Ishikawa (cell line): Measurements from ENCODE around the gene BTNL2.
A peak's percentile ranks its signal among the peaks of the same experiment; 100 is the strongest.

Source experiments
- CEBPB ChIP-seq: IDR thresholded peaks from 2 replicates; pipeline ENCODE4 v1.6.1; 2012
- CREB1 ChIP-seq: IDR thresholded peaks from 2 replicates; pipeline ENCODE4 v1.6.1; 2012; ENCODE audit warnings: low read depth
- EGR1 ChIP-seq: IDR thresholded peaks from 2 replicates; pipeline ENCODE4 v1.6.1; 2012
- EP300 ChIP-seq: IDR thresholded peaks from 2 replicates; pipeline ENCODE4 v1.6.1; 2012; ENCODE audit warnings: borderline replicate concordance
- FOXM1 ChIP-seq: IDR thresholded peaks from 2 replicates; pipeline ENCODE4 v1.6.1; 2012; ENCODE audit warnings: low read depth, borderline replicate concordance
- NFIC ChIP-seq: IDR thresholded peaks from 2 replicates; pipeline ENCODE4 v1.6.1; 2012
- RAD21 ChIP-seq: IDR thresholded peaks from 2 replicates; pipeline ENCODE4 v1.6.1; 2012; ENCODE audit warnings: low read depth
- REST ChIP-seq: IDR thresholded peaks from 2 replicates; pipeline ENCODE4 v1.6.1; 2012; ENCODE audit warnings: low read depth, mild to moderate bottlenecking
- TAF1 ChIP-seq: IDR thresholded peaks from 2 replicates; pipeline ENCODE4 v1.6.1; 2012; ENCODE audit warnings: low read depth, mild to moderate bottlenecking
- TCF12 ChIP-seq: IDR thresholded peaks from 2 replicates; pipeline ENCODE4 v1.6.1; 2012; ENCODE audit warnings: low read depth
- TEAD4 ChIP-seq: IDR thresholded peaks from 2 replicates; pipeline ENCODE4 v1.6.1; 2012
- YY1 ChIP-seq: IDR thresholded peaks from 2 replicates; pipeline ENCODE4 v1.6.1; 2012; ENCODE audit warnings: low read depth
- ZBTB7A ChIP-seq: IDR thresholded peaks from 2 replicates; pipeline ENCODE4 v1.6.1; 2012; ENCODE audit warnings: low read depth
- TF ChIP-seq, protein P1 (sequence below): IDR thresholded peaks from 2 replicates; pipeline ENCODE4 v1.6.1; 2012
- TF ChIP-seq, protein P2 (sequence below): IDR thresholded peaks from 2 replicates; pipeline ENCODE4 v1.6.1; 2012

BTNL2 gene

GRCh38 chr6:32411566-32412327 lies 4.8 kb upstream of the BTNL2 start:
- TF ChIP-seq CREB1 = no peak
- no peak for TF ChIP-seq ZBTB7A

DNA sequence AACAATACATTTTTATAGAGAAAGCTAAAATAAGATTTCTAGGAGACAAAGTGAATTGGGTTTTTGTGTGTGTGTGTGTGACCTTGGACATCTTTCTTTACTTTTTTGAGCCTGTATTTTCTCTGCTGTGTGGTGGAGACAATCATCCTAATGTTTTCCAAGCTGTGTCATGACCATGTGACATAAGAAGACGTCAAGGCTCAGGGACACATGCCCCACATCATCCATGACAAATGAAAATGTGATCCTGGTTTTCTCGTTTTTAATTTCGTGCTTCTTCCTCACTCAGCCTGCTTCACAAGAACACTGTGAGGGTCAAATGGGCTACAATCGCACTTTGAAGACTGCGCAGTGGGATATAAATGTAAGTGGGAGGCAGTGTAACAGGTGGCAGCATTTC lies 3.9 kb upstream of the BTNL2 start:
- TF ChIP-seq EP300 (no peak), YY1 (no peak), CREB1 (no peak), TAF1 (no peak), EGR1 (no peak), RAD21 (no peak), REST (no peak), TEAD4 (no peak), NFIC (no peak), CEBPB (no peak), ZBTB7A (no peak), TCF12 (no peak), FOXM1 (no peak)
- TF ChIP-seq, protein P1, sequence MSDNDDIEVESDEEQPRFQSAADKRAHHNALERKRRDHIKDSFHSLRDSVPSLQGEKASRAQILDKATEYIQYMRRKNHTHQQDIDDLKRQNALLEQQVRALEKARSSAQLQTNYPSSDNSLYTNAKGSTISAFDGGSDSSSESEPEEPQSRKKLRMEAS = no peak
- TF ChIP-seq, protein P2, sequence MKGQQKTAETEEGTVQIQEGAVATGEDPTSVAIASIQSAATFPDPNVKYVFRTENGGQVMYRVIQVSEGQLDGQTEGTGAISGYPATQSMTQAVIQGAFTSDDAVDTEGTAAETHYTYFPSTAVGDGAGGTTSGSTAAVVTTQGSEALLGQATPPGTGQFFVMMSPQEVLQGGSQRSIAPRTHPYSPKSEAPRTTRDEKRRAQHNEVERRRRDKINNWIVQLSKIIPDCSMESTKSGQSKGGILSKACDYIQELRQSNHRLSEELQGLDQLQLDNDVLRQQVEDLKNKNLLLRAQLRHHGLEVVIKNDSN = no peak

DNA sequence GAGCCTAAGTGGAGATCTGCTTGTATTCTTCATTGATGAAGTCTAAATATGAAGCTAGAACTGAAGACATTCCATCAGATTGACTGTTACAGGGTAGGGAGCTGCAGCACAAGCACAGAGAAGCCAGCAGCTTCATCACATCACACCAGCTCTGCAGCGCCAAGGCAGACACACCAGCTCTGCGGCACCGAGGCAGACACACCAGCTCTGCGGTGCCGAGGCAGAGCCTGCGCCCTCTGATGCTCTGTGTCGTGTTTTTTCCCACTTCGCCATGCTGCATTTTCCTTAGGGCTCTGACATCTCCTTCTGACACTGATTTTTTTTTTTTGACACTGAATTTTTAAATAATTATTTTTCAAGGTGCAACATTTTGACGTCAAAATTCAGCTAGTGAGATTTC lies 784 bp downstream of the BTNL2 start:
- no peak for TF ChIP-seq EGR1
- TF ChIP-seq ZBTB7A = no peak
- no peak for TF ChIP-seq CREB1
- TF ChIP-seq YY1 = no peak
- no peak for TF ChIP-seq TAF1

DNA sequence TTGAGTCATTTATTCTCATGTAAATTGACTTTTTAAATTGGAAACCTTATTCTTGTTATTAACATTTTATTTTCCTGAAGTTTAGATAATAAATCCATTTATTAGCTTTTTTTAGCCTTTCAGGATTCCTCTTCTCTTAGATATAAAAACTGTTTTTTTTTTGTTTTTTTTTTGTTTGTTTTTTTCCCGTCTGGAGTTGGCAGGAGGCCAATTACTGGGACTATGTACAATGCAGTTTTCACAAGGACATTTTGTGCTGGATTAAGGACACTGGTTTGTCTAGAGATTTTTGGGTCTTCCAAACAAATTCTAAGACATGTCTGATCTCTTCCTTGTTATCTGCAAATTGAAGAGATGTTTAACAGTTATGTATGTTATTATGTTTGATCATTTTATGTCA lies 1.3 kb downstream of the BTNL2 start:
- TF ChIP-seq TEAD4 = no peak
- peak; percentile 13; the same call in 1 of the 2 replicates for TF ChIP-seq NFIC

DNA sequence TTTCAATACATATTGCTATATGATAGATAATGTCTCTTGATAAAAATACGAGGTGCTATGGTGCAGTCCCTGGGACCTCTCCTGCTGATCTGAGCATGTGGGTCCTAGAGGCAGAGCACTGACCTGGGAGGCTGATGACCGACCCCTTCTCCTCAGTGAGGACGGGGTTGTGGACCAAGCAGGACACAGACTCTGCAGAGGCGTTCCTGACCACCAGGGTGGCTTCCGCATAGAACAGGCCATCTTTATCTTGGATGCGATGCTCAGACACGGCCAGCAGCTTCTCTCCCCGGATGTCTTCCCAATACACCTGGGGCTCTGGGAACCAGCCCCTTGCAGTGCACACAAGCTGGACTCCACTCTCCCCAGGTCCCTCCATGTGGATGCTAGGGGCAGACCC lies 4.2 kb downstream of the BTNL2 start:
- TF ChIP-seq TEAD4 (no peak), YY1 (no peak), CREB1 (no peak), EP300 (no peak), REST (no peak), TCF12 (no peak), NFIC (no peak), EGR1 (no peak), FOXM1 (no peak), ZBTB7A (no peak), CEBPB (no peak), RAD21 (no peak), TAF1 (no peak)
- TF ChIP-seq, protein P2 = no peak
- TF ChIP-seq, protein P1 = no peak

DNA sequence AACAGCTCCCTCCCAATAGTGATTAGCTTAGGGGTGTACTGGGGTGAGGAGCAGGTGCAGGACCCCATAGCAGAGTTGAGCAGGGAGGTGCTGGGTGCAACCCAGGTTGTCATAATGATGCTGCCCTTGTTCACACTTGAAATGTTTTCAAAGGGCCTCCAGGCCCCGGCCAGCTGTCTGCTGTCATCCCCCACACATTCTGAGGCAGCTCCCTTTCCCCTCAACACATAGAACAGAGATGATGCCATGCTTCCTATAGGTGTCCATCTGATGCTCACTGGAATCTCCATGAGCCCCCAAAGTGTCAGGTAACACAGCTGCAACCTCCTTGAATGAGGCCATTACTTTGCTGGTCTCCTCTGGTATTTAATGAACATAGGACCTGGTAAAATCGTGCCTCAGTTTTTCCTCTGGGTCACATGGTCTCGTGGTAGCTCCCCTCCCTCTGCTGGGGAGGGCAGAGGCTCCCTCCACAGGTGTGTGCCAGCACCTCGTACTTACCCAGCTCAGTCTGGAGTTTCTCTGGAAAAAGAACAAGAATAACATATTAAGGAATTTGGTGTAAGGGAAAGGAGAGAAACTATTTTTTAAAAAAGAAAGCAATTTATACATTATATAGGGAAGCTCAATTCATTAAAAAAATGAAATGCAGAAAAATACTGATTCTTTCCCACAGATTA lies 5.6 kb downstream of the BTNL2 start:
- TF ChIP-seq, protein P1 = no peak
- TF ChIP-seq ZBTB7A = no peak
- no peak for TF ChIP-seq EGR1
- TF ChIP-seq EP300 = no peak
- no peak for TF ChIP-seq REST
- no peak for TF ChIP-seq TEAD4
- TF ChIP-seq FOXM1 = no peak
- TF ChIP-seq CEBPB = no peak
- TF ChIP-seq CREB1 = no peak
